H1 (cell line): Measurements from ENCODE around the gene PPP2R2C. TPM values are rescaled to one million over a fixed set of nuclear protein-coding genes. Genes with fewer than 3 reads are reported as not detected.

Source experiments
- CTCF ChIA-PET: fragments of 300-600 bp; sonication (Branson Sonifier 250); formaldehyde crosslinking; loops from one replicate; lab custom pipeline; 2021; ENCODE audit not compliant: partially characterized antibody; lab: Charles Lee
- POLR2A ChIA-PET: fragments of 300-600 bp; sonication (Branson Sonifier 250); formaldehyde crosslinking; loops from one replicate; lab custom pipeline; 2021; ENCODE audit warnings: inconsistent platforms; ENCODE audit not compliant: partially characterized antibody; lab: Charles Lee
- DNase-seq, 2 experiments: peaks; one replicate each; pipeline versions ENCODE4 v3.0.0 to v3.0.0-alpha.2; 2010 to 2022; ENCODE audit warnings: low spot score in 2 of 2, low read depth in 1 of 2, mixed read lengths in 1 of 2
- FAIRE-seq: peaks from 2 replicates; lab custom pipeline; 2011; peaks lifted over from hg19 to GRCh38; lab: Jason Lieb, UNC
- H2AFZ ChIP-seq: 2 replicates; pipeline ENCODE4 v1.8.1; 2012; ENCODE audit warnings: low read length, inconsistent platforms
- H2AK5ac ChIP-seq: 2 replicates; pipeline ENCODE4 v1.6.1; 2013; ENCODE audit warnings: low read depth, low read length
- H2BK120ac ChIP-seq: replicated peaks from 2 replicates; pipeline ENCODE3; 2013; ENCODE audit warnings: low read depth, low read length, inconsistent platforms
- H2BK12ac ChIP-seq: 2 replicates; pipeline ENCODE4 v1.6.1; 2013; ENCODE audit warnings: low read depth, low read length
- H2BK15ac ChIP-seq: 2 replicates; pipeline ENCODE4 v1.6.1; 2013; ENCODE audit warnings: low read length
- H2BK20ac ChIP-seq: 2 replicates; pipeline ENCODE4 v1.6.1; 2013; ENCODE audit warnings: low read length
- H2BK5ac ChIP-seq: 2 replicates; pipeline ENCODE4 v1.6.1; 2013; ENCODE audit warnings: low read depth, low read length
- H3K14ac ChIP-seq: 2 replicates; pipeline ENCODE4 v1.6.1; 2013; ENCODE audit warnings: inconsistent platforms; ENCODE audit not compliant: insufficient read length
- H3K18ac ChIP-seq: 2 replicates; pipeline ENCODE4 v1.6.1; 2013; ENCODE audit warnings: low read length; ENCODE audit errors: extremely low read depth
- H3K23ac ChIP-seq: 2 replicates; pipeline ENCODE4 v1.6.1; 2013; ENCODE audit warnings: inconsistent platforms; ENCODE audit not compliant: insufficient read length
- H3K23me2 ChIP-seq: 2 replicates; pipeline ENCODE4 v1.6.1; 2013; ENCODE audit warnings: low read depth, low read length
- H3K27ac ChIP-seq: 2 replicates; pipeline ENCODE4 v1.6.1; 2011; ENCODE audit warnings: low read depth, low read length, inconsistent platforms
- H3K27me3 ChIP-seq, 4 experiments: replicated peaks in 1 of 4; 1 replicate in 1 of 4; 2 replicates in 3 of 4; pipeline versions ENCODE4 v1.6.1 to v1.8.1; 2011 to 2013; ENCODE audit warnings: low read length in 3 of 4, mild to moderate bottlenecking in 3 of 4, inconsistent platforms in 2 of 4, mixed read lengths in 2 of 4, moderate library complexity in 1 of 4; ENCODE audit not compliant: control insufficient read depth in 3 of 4, insufficient read depth in 3 of 4; ENCODE audit errors: extremely low read depth in 1 of 4
- H3K36me3 ChIP-seq, 4 experiments: 2 replicates each; pipeline versions ENCODE4 v1.6.1 to v1.8.1; 2011 to 2013; ENCODE audit warnings: mild to moderate bottlenecking in 4 of 4, low read length in 3 of 4, moderate library complexity in 2 of 4, control low read depth in 1 of 4, inconsistent platforms in 1 of 4; ENCODE audit not compliant: insufficient read depth in 4 of 4, control insufficient read depth in 2 of 4
- H3K4ac ChIP-seq: replicated peaks from 2 replicates; pipeline ENCODE3; 2013; ENCODE audit warnings: low read length, low read depth, mixed read lengths, inconsistent platforms; ENCODE audit not compliant: insufficient read length
- H3K4me1 ChIP-seq, 4 experiments: replicated peaks in 1 of 4; 1 replicate in 1 of 4; 2 replicates in 3 of 4; pipeline versions ENCODE4 v1.6.1 to v1.8.1; 2011 to 2013; ENCODE audit warnings: low read length in 3 of 4, inconsistent platforms in 2 of 4, mixed read lengths in 1 of 4; ENCODE audit not compliant: insufficient read depth in 4 of 4, control insufficient read depth in 3 of 4
- H3K4me2 ChIP-seq, 2 experiments: 2 replicates each; pipeline versions ENCODE4 v1.6.1 to v1.8.1; 2011 to 2013; ENCODE audit warnings: low read depth in 2 of 2, low read length in 2 of 2, control low read depth in 1 of 2, inconsistent platforms in 1 of 2, mild to moderate bottlenecking in 1 of 2; ENCODE audit not compliant: insufficient read depth in 1 of 2
- H3K4me3 ChIP-seq, 4 experiments: fragments of 200-600, 300-600 bp in 1 of 4; sonication (generic), shearing (Covaris generic), sonication (Bioruptor Twin) in 1 of 4; 2 replicates each; pipeline versions ENCODE4 v1.5.1 to v1.8.1; 2011 to 2016; ENCODE audit warnings: low read length in 4 of 4, low read depth in 3 of 4, control low read depth in 2 of 4, inconsistent platforms in 2 of 4, mild to moderate bottlenecking in 2 of 4, mixed read lengths in 1 of 4, moderate library complexity in 1 of 4; ENCODE audit not compliant: insufficient read depth in 2 of 4; ENCODE audit errors: extremely low read depth in 1 of 4
- H3K56ac ChIP-seq: replicated peaks from 2 replicates; pipeline ENCODE3; 2013; ENCODE audit warnings: low read depth, mild to moderate bottlenecking, mixed read lengths, low read length, inconsistent platforms; ENCODE audit not compliant: insufficient read length
- H3K79me1 ChIP-seq: 2 replicates; pipeline ENCODE4 v1.6.1; 2013; ENCODE audit warnings: low read depth, low read length, control low read depth
- H3K79me2 ChIP-seq, 2 experiments: 2 replicates each; pipeline versions ENCODE4 v1.6.1 to v1.8.1; 2012 to 2013; ENCODE audit warnings: low read length in 2 of 2, mild to moderate bottlenecking in 2 of 2, inconsistent platforms in 1 of 2; ENCODE audit not compliant: insufficient read depth in 2 of 2, control insufficient read depth in 1 of 2
- H3K9ac ChIP-seq, 4 experiments: replicated peaks in 1 of 4; 1 replicate in 1 of 4; 2 replicates in 3 of 4; pipeline versions ENCODE4 v1.6.1 to v1.8.1; 2011 to 2013; ENCODE audit warnings: low read depth in 3 of 4, low read length in 3 of 4, control low read depth in 2 of 4, mild to moderate bottlenecking in 2 of 4, moderate library complexity in 2 of 4, inconsistent platforms in 1 of 4; ENCODE audit errors: extremely low read depth in 1 of 4
- H3K9me3 ChIP-seq, 2 experiments: 2 replicates each; pipeline versions ENCODE4 v1.6.1 to v1.8.1; 2012 to 2013; ENCODE audit warnings: mild to moderate bottlenecking in 2 of 2, moderate library complexity in 2 of 2, control low read depth in 1 of 2, inconsistent platforms in 1 of 2, low read depth in 1 of 2, low read length in 1 of 2, mixed read lengths in 1 of 2; ENCODE audit not compliant: insufficient read depth in 2 of 2
- H4K20me1 ChIP-seq, 2 experiments: replicated peaks in 1 of 2; 2 replicates each; pipeline versions ENCODE3 to v1.8.1; 2011 to 2013; ENCODE audit warnings: inconsistent platforms in 2 of 2, low read length in 2 of 2, mild to moderate bottlenecking in 1 of 2; ENCODE audit not compliant: insufficient read depth in 2 of 2, control insufficient read depth in 1 of 2
- H4K5ac ChIP-seq: 2 replicates; pipeline ENCODE4 v1.6.1; 2013; ENCODE audit warnings: low read length, low read depth, mixed read lengths, inconsistent platforms; ENCODE audit not compliant: insufficient read length
- H4K8ac ChIP-seq: 2 replicates; pipeline ENCODE4 v1.8.0; 2013; ENCODE audit warnings: mild to moderate bottlenecking, moderate library complexity, low read length, inconsistent platforms; ENCODE audit not compliant: insufficient read depth; ENCODE audit errors: extremely low read depth
- H4K91ac ChIP-seq: replicated peaks from 2 replicates; pipeline ENCODE3; 2013; ENCODE audit warnings: low read length, mixed read lengths, inconsistent platforms; ENCODE audit not compliant: insufficient read length
- GABPA ChIP-seq: IDR thresholded peaks from 2 replicates; pipeline ENCODE4 v1.6.1; 2011; ENCODE audit warnings: mild to moderate bottlenecking, low read length, moderate library complexity, borderline replicate concordance; ENCODE audit not compliant: insufficient read depth
- NRF1 ChIP-seq: IDR thresholded peaks from 2 replicates; pipeline ENCODE4 v1.6.1; 2011; ENCODE audit warnings: mild to moderate bottlenecking, low read depth, low read length, improper control_type of control experiment
- SIX5 ChIP-seq: IDR thresholded peaks from 2 replicates; pipeline ENCODE4 v1.6.1; 2011; ENCODE audit warnings: mild to moderate bottlenecking, low read depth, low read length
- SUZ12 ChIP-seq: fragments of 200-600 bp; sonication (generic); IDR thresholded peaks from 2 replicates; pipeline ENCODE4 v1.6.1; 2012; ENCODE audit warnings: mild to moderate bottlenecking, inconsistent platforms, low read length, moderate library complexity, mixed read lengths
- TBP ChIP-seq: IDR thresholded peaks from 2 replicates; pipeline ENCODE4 v1.6.1; 2011; ENCODE audit warnings: low read depth, low read length, improper control_type of control experiment
- YY1 ChIP-seq: IDR thresholded peaks from 2 replicates; pipeline ENCODE4 v1.6.1; 2011; ENCODE audit warnings: low read depth, mild to moderate bottlenecking, low read length
- WGBS, 2 experiments: shearing (Covaris generic) in 1 of 2; methylation state at CpG; one replicate each; pipeline versions ENCODE4 v1.1.6 to v1.1.7; 2013 to 2015; ENCODE audit warnings: low lambda C conversion rate in 2 of 2, mixed read lengths in 2 of 2, inconsistent platforms in 1 of 2, low coverage in 1 of 2, missing lambda C conversion rate in 1 of 2; ENCODE audit not compliant: insufficient replicate concordance in 2 of 2, insufficient coverage in 1 of 2, insufficient read length in 1 of 2; ENCODE audit errors: extremely low coverage in 1 of 2, missing lambda C conversion rate in 1 of 2; 5-methylcytosine and 5-hydroxymethylcytosine counted together
- polyA plus RNA-seq, 7 experiments: library from polyadenylated mRNA; depleted of rRNA in 3 of 7; stranded (reverse) in 5 of 7; unstranded in 2 of 7; fragments of >200 nt in 5 of 7; fragments of 200-250 nt in 2 of 7; gene quantifications; 1 replicate in 5 of 7; 2 replicates in 1 of 7; 4 replicates in 1 of 7; pipeline versions ENCODE4 v1.2.1 to v1.2.3, GENCODE V29; 2011 to 2013; ENCODE audit warnings: missing spikeins in 2 of 7, mixed read lengths in 2 of 7
- total RNA-seq: library from RNA; stranded (reverse); fragmentation: NEBNext Ultra II Directional; extraction: Animal tissue kit (Norgen Biotek cat#: 25700); gene quantifications from 2 replicates; pipeline ENCODE4 v1.2.1, GENCODE V29; 2021
- TF ChIP-seq, protein P1 (sequence below): IDR thresholded peaks from 2 replicates; pipeline ENCODE4 v1.6.1; 2012; ENCODE audit warnings: inconsistent platforms

Gene PPP2R2C
- total and polyA plus RNA-seq, 2 of the 8 experiments (the other 6 are each of a cell fraction or from before 2014, with no cell fraction given): 6.4 TPM

GRCh38 chr4:6307891-6308290 is 164.5 kb downstream of the PPP2R2C start:
- no peak overlapping the region for H4K5ac ChIP-seq
- H2BK5ac ChIP-seq: no peak overlapping the region
- no peak overlapping the region for H3K9ac ChIP-seq
- no peak overlapping the region for H3K4me2 ChIP-seq
- ChIA-PET POLR2A (interaction anchor here (1.2 to 1.7 kb wide), 3 partner anchors 12 to 35 kb away, joined by 3 to 6 read pairs (median 4); no protein-coding TSS in a partner anchor), CTCF (interaction anchor here (0.6 to 3.6 kb wide), 11 partner anchors 17 to 898 kb away, joined by 3 to 25 read pairs (median 5); no protein-coding TSS in a partner anchor)
- no peak overlapping the region for H3K14ac ChIP-seq
- H3K79me1 ChIP-seq: no peaks in the 10 kb centered on the region
- H3K36me3 ChIP-seq: peaks cover 0 to 3% (median 0%) of the 10 kb centered on the region in 4 experiments; a peak in 1 of 8 replicates
- H4K8ac ChIP-seq: no peak overlapping the region
- H3K23me2 ChIP-seq: peaks cover 3% of the 10 kb centered on the region; the same call in 1 of the 2 replicates
- no peaks in the 10 kb centered on the region for H4K20me1 ChIP-seq
- H3K23ac ChIP-seq: no peak overlapping the region
- H2BK12ac ChIP-seq: no peak overlapping the region
- DNase-seq: no peak
- H3K79me2 ChIP-seq: no peaks in the 10 kb centered on the region
- no peaks in the 10 kb centered on the region; a peak in 1 of 7 replicates for H3K27me3 ChIP-seq
- H3K4ac ChIP-seq: no peak overlapping the region
- H3K18ac ChIP-seq: no peak overlapping the region
- no peak overlapping the region for H2BK20ac ChIP-seq
- H2BK15ac ChIP-seq: no peak overlapping the region
- 90% methylated on average over 8 of the region's 8 CpGs; no CpG with 5 or more reads in 1 of the 2 experiments for WGBS, 2 experiments
- no peak overlapping the region for H3K56ac ChIP-seq
- H3K4me1 ChIP-seq: no peaks in the 10 kb centered on the region
- H2BK120ac ChIP-seq: no peak overlapping the region
- H3K4me3 ChIP-seq: no peak overlapping the region
- no peak overlapping the region for H3K27ac ChIP-seq
- H3K9me3 ChIP-seq: peaks cover 0 to 8% of the 10 kb centered on the region in 2 experiments; a peak in 1 of 4 replicates
- no peak for FAIRE-seq
- H2AFZ ChIP-seq: no peak overlapping the region
- no peak overlapping the region for H2AK5ac ChIP-seq
- no peak overlapping the region for H4K91ac ChIP-seq
- no peak for TF ChIP-seq NRF1
- TF ChIP-seq YY1: no peak
- TF ChIP-seq, protein P1, sequence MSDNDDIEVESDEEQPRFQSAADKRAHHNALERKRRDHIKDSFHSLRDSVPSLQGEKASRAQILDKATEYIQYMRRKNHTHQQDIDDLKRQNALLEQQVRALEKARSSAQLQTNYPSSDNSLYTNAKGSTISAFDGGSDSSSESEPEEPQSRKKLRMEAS: no peak
- TF ChIP-seq TBP: no peak
- TF ChIP-seq GABPA: no peak
- TF ChIP-seq SUZ12: no peak
- no peak for TF ChIP-seq SIX5
